SH-SY5Y (cell line): ENCODE data around the gene FGFRL1.

Experiments used
- GATA2 ChIP-seq: IDR thresholded peaks from 2 replicates; pipeline ENCODE4 v1.6.1; 2011; ENCODE audit warnings: mild to moderate bottlenecking, low read depth, low read length
- GATA3 ChIP-seq: IDR thresholded peaks from 2 replicates; pipeline ENCODE4 v1.6.1; 2011; ENCODE audit warnings: low read depth, mild to moderate bottlenecking, low read length, moderate library complexity

Gene FGFRL1

GRCh38 chr4:1038948-1039492 is 27.6 kb downstream of the FGFRL1 start:
- no peak for TF ChIP-seq GATA3

GRCh38 chr4:1039493-1040343 is 28.3 kb downstream of the FGFRL1 start:
- TF ChIP-seq GATA3: no peak
- no peak for TF ChIP-seq GATA2

- TF ChIP-seq GATA2: no peak
- no peak for TF ChIP-seq GATA3
Measured at GRCh38 chr4:1040344-1041146, 29.1 kb downstream of the FGFRL1 start.

GRCh38 chr4:1041147-1041935 is 29.9 kb downstream of the FGFRL1 start:
- no peak for TF ChIP-seq GATA2

GRCh38 chr4:1041936-1042330 is 30.5 kb downstream of the FGFRL1 start:
- no peak for TF ChIP-seq GATA2
- TF ChIP-seq GATA3: no peak

- no peak for TF ChIP-seq GATA2
- no peak for TF ChIP-seq GATA3
Measured at GRCh38 chr4:1042352-1043055, 31.1 kb downstream of the FGFRL1 start.

GRCh38 chr4:1043162-1043561 is 31.7 kb downstream of the FGFRL1 start:
- no peak for TF ChIP-seq GATA3
- TF ChIP-seq GATA2: no peak

- TF ChIP-seq GATA3 (no peak), GATA2 (no peak)
Measured at GRCh38 chr4:1043651-1044468, 32.4 kb downstream of the FGFRL1 start.

- TF ChIP-seq GATA2: no peak
- no peak for TF ChIP-seq GATA3
Measured at GRCh38 chr4:1044469-1045192, 33.2 kb downstream of the FGFRL1 start.

GRCh38 chr4:1045193-1045594 is 33.8 kb downstream of the FGFRL1 start:
- no peak for TF ChIP-seq GATA2
- no peak for TF ChIP-seq GATA3

GRCh38 chr4:1045595-1046201 is 34.3 kb downstream of the FGFRL1 start:
- no peak for TF ChIP-seq GATA3
- no peak for TF ChIP-seq GATA2
